CD4-positive, CD25-positive, alpha-beta regulatory T cell (primary cell): ENCODE measurements around the gene C1orf210. TPM values are rescaled to one million over a fixed set of nuclear protein-coding genes. Genes with fewer than 3 reads are reported as not detected.
A peak's percentile ranks its signal among the peaks of the same experiment; 100 is the strongest.

ENCODE experiments used
- ATAC-seq, 2 donors: fragments of 150-1000 bp; cut with Tn5 transposase; one replicate each; pipeline ENCODE4 v1.10.0; 2021; ENCODE audit warnings: low read depth in 2 of 2, moderate number of reproducible peaks in 2 of 2, moderate library complexity in 1 of 2
- DNase-seq, 3 donors: peaks; one replicate each; pipeline versions ENCODE4 v3.0.0 to v3.0.0-alpha.2; 2012 to 2022; ENCODE audit warnings: mixed read lengths in 1 of 3
- H3K27ac ChIP-seq: one replicate; pipeline ENCODE4 v1.7.0; 2013; ENCODE audit warnings: mild to moderate bottlenecking, low read length; ENCODE audit not compliant: insufficient read depth, poor library complexity, severe bottlenecking
- H3K27me3 ChIP-seq: one replicate; pipeline ENCODE4 v1.7.0; 2013; ENCODE audit warnings: low read length; ENCODE audit not compliant: control insufficient read depth, insufficient read depth
- H3K36me3 ChIP-seq: one replicate; pipeline ENCODE4 v1.7.0; 2013; ENCODE audit warnings: mild to moderate bottlenecking, low read length, moderate library complexity; ENCODE audit not compliant: control insufficient read depth, insufficient read depth
- H3K4me1 ChIP-seq: 2 replicates; pipeline ENCODE4 v1.7.0; 2013; ENCODE audit warnings: mild to moderate bottlenecking, low read length; ENCODE audit not compliant: insufficient read depth, control insufficient read depth, poor library complexity, severe bottlenecking
- H3K4me3 ChIP-seq: one replicate; pipeline ENCODE4 v1.7.0; 2013; ENCODE audit warnings: low read depth, mild to moderate bottlenecking, low read length, moderate library complexity
- H3K9me3 ChIP-seq, 2 experiments: 1 replicate in 1 of 2; 2 replicates in 1 of 2; pipeline ENCODE4 v1.7.0; 2013; ENCODE audit warnings: low read length in 2 of 2, mild to moderate bottlenecking in 1 of 2, moderate library complexity in 1 of 2; ENCODE audit not compliant: control insufficient read depth in 2 of 2
- H3K27ac Mint-ChIP-seq, 3 donors: one replicate each; pipeline ENCODE4 v1.8.0; 2020 to 2022; ENCODE audit warnings: mild to moderate bottlenecking in 3 of 3, mixed read lengths in 3 of 3, moderate library complexity in 2 of 3
- H3K27me3 Mint-ChIP-seq: one replicate; pipeline ENCODE4 v1.8.0; 2022; ENCODE audit warnings: mild to moderate bottlenecking, mixed read lengths
- H3K36me3 Mint-ChIP-seq: one replicate; pipeline ENCODE4 v1.8.0; 2020; ENCODE audit warnings: mixed read lengths
- H3K4me1 Mint-ChIP-seq, 4 donors: one replicate each; pipeline ENCODE4 v1.8.0; 2020 to 2022; ENCODE audit warnings: mixed read lengths in 4 of 4, mild to moderate bottlenecking in 1 of 4
- H3K4me3 Mint-ChIP-seq, 4 donors: one replicate each; pipeline ENCODE4 v1.8.0; 2020 to 2022; ENCODE audit warnings: mild to moderate bottlenecking in 4 of 4, mixed read lengths in 4 of 4, moderate library complexity in 3 of 4
- H3K9me3 Mint-ChIP-seq, 7 donors: one replicate each; pipeline ENCODE4 v1.8.0; 2020 to 2022; ENCODE audit warnings: mixed read lengths in 7 of 7, mild to moderate bottlenecking in 3 of 7, moderate library complexity in 2 of 7
- polyA plus RNA-seq, 4 donors: library from polyadenylated mRNA; unstranded; fragments of 300-500 nt; fragmentation: Illumina TruSeq; gene quantifications; one replicate each; pipeline ENCODE4 v1.2.3, GENCODE V29; 2021
- total RNA-seq: library from RNA; stranded (reverse); gene quantifications from one replicate; pipeline ENCODE4 v1.2.3, GENCODE V29; 2022

Gene C1orf210
- total and polyA plus RNA-seq, 5 donors from 2014 or later: not detected

GRCh38 chr1:43298055-43298454, 12.7 kb upstream of the C1orf210 start:
- H3K27me3 ChIP-seq: no peaks in the 10 kb centered on the region
- no peaks in the 10 kb centered on the region for H3K36me3 Mint-ChIP-seq
- no peak overlapping the region for H3K27ac Mint-ChIP-seq

GRCh38 chr1:43296207-43296606, 10.8 kb upstream of the C1orf210 start:
- Mint-ChIP-seq H3K36me3 (no peaks in the 10 kb centered on the region), H3K4me1 (peaks cover 4 to 20% (median 8%) of the 10 kb centered on the region in 4 donors), H3K9me3 (peaks cover 0 to 2% (median 0%) of the 10 kb centered on the region in 7 donors), H3K27ac (peak overlapping the region; percentile 9 to 90 (median 85)), H3K27me3 (peaks cover 4% of the 10 kb centered on the region), H3K4me3 (no peak overlapping the region)
- H3K4me1 ChIP-seq: peaks cover 12% of the 10 kb centered on the region
- no peak overlapping the region for H3K27ac ChIP-seq
- ATAC-seq (no peak), DNase-seq (no peak)
- no peaks in the 10 kb centered on the region for H3K27me3 ChIP-seq
- H3K36me3 ChIP-seq: no peaks in the 10 kb centered on the region
- no peak overlapping the region for H3K4me3 ChIP-seq
- H3K9me3 ChIP-seq: no peaks in the 10 kb centered on the region

More at GRCh38 chr1:43298055-43298454, 12.7 kb upstream of the C1orf210 start:
- Histone ChIP-seq H3K4me1 (peaks cover 12% of the 10 kb centered on the region), H3K9me3 (no peaks in the 10 kb centered on the region), H3K4me3 (no peak overlapping the region), H3K27ac (no peak overlapping the region), H3K36me3 (no peaks in the 10 kb centered on the region)
- ATAC-seq (no peak), DNase-seq (no peak)
- Mint-ChIP-seq H3K9me3 (peaks cover 0 to 2% (median 0%) of the 10 kb centered on the region in 7 donors), H3K4me3 (no peak overlapping the region), H3K4me1 (peaks cover 4 to 20% (median 8%) of the 10 kb centered on the region in 4 donors), H3K27me3 (peaks cover 4% of the 10 kb centered on the region)

- Mint-ChIP-seq H3K4me3 (no peak overlapping the region), H3K9me3 (no peaks in the 10 kb centered on the region), H3K27me3 (no peaks in the 10 kb centered on the region), H3K36me3 (no peaks in the 10 kb centered on the region), H3K4me1 (peaks cover 4 to 20% (median 8%) of the 10 kb centered on the region in 4 donors), H3K27ac (peak overlapping the region in 2 of 3 donors; percentile 62 to 84)
- DNase-seq (peak in 1 of 3 donors; percentile 33), ATAC-seq (no peak)
- Histone ChIP-seq H3K36me3 (no peaks in the 10 kb centered on the region), H3K4me1 (peaks cover 12% of the 10 kb centered on the region), H3K27me3 (no peaks in the 10 kb centered on the region), H3K27ac (no peak overlapping the region), H3K9me3 (no peaks in the 10 kb centered on the region), H3K4me3 (no peak overlapping the region)
These were observed 9.4 kb upstream of the C1orf210 start for GRCh38 chr1:43294761-43295160.

- no peaks in the 10 kb centered on the region for H3K9me3 ChIP-seq
- DNase-seq: no peak
- peaks cover 12% of the 10 kb centered on the region for H3K4me1 ChIP-seq
- no peaks in the 10 kb centered on the region for H3K9me3 Mint-ChIP-seq
- peaks cover 4 to 20% (median 8%) of the 10 kb centered on the region in 4 donors for H3K4me1 Mint-ChIP-seq
- no peak overlapping the region for H3K4me3 ChIP-seq
- no peaks in the 10 kb centered on the region for H3K27me3 Mint-ChIP-seq
- no peaks in the 10 kb centered on the region for H3K36me3 Mint-ChIP-seq
- H3K27ac ChIP-seq: no peak overlapping the region
- H3K27ac Mint-ChIP-seq: no peak overlapping the region
- H3K4me3 Mint-ChIP-seq: no peak overlapping the region
- ATAC-seq: no peak
- H3K27me3 ChIP-seq: no peaks in the 10 kb centered on the region
- H3K36me3 ChIP-seq: no peaks in the 10 kb centered on the region
These were observed 8.7 kb upstream of the C1orf210 start for GRCh38 chr1:43293896-43294760.

- Mint-ChIP-seq H3K4me3 (no peak overlapping the region), H3K27ac (peak overlapping the region in 1 of 3 donors; percentile 38), H3K36me3 (no peaks in the 10 kb centered on the region), H3K4me1 (peaks cover 4 to 20% (median 8%) of the 10 kb centered on the region in 4 donors), H3K27me3 (no peaks in the 10 kb centered on the region), H3K9me3 (no peaks in the 10 kb centered on the region)
- no peaks in the 10 kb centered on the region for H3K9me3 ChIP-seq
- peaks cover 12% of the 10 kb centered on the region for H3K4me1 ChIP-seq
- DNase-seq: no peak
- no peak overlapping the region for H3K4me3 ChIP-seq
- no peaks in the 10 kb centered on the region for H3K36me3 ChIP-seq
- H3K27ac ChIP-seq: no peak overlapping the region
- no peaks in the 10 kb centered on the region for H3K27me3 ChIP-seq
- no peak for ATAC-seq
These were observed 7.8 kb upstream of the C1orf210 start for GRCh38 chr1:43293176-43293575.

GRCh38 chr1:43292679-43293078, 7.3 kb upstream of the C1orf210 start:
- Histone ChIP-seq H3K36me3 (no peaks in the 10 kb centered on the region), H3K27ac (no peak overlapping the region), H3K27me3 (no peaks in the 10 kb centered on the region), H3K9me3 (no peaks in the 10 kb centered on the region), H3K4me1 (peaks cover 12% of the 10 kb centered on the region), H3K4me3 (no peak overlapping the region)
- Mint-ChIP-seq H3K4me3 (no peak overlapping the region), H3K27ac (peak overlapping the region in 1 of 3 donors; percentile 38), H3K27me3 (no peaks in the 10 kb centered on the region), H3K36me3 (no peaks in the 10 kb centered on the region), H3K4me1 (peaks cover 4 to 20% (median 8%) of the 10 kb centered on the region in 4 donors), H3K9me3 (no peaks in the 10 kb centered on the region)
- DNase-seq: no peak
- ATAC-seq: no peak

- Mint-ChIP-seq H3K4me3 (no peak overlapping the region), H3K9me3 (no peaks in the 10 kb centered on the region), H3K27ac (no peak overlapping the region), H3K27me3 (no peaks in the 10 kb centered on the region), H3K36me3 (no peaks in the 10 kb centered on the region), H3K4me1 (peaks cover 4 to 20% (median 8%) of the 10 kb centered on the region in 4 donors)
- no peak for ATAC-seq
- Histone ChIP-seq H3K4me3 (no peak overlapping the region), H3K27ac (no peak overlapping the region), H3K27me3 (no peaks in the 10 kb centered on the region), H3K9me3 (no peaks in the 10 kb centered on the region), H3K4me1 (peaks cover 12% of the 10 kb centered on the region), H3K36me3 (no peaks in the 10 kb centered on the region)
- DNase-seq: no peak
These were observed 6.8 kb upstream of the C1orf210 start for GRCh38 chr1:43292216-43292615.
